GM12872 (cell line): ENCODE measurements around the gene HIPK1.
A peak's percentile ranks its signal among the peaks of the same experiment; 100 is the strongest.

Experiments used
- TF ChIP-seq, protein P1 (sequence below): IDR thresholded peaks from 3 replicates; pipeline ENCODE4 v1.5.1; 2011; ENCODE audit warnings: low read depth, mild to moderate bottlenecking, low read length, moderate library complexity; ENCODE audit not compliant: insufficient read depth

Gene HIPK1

DNA sequence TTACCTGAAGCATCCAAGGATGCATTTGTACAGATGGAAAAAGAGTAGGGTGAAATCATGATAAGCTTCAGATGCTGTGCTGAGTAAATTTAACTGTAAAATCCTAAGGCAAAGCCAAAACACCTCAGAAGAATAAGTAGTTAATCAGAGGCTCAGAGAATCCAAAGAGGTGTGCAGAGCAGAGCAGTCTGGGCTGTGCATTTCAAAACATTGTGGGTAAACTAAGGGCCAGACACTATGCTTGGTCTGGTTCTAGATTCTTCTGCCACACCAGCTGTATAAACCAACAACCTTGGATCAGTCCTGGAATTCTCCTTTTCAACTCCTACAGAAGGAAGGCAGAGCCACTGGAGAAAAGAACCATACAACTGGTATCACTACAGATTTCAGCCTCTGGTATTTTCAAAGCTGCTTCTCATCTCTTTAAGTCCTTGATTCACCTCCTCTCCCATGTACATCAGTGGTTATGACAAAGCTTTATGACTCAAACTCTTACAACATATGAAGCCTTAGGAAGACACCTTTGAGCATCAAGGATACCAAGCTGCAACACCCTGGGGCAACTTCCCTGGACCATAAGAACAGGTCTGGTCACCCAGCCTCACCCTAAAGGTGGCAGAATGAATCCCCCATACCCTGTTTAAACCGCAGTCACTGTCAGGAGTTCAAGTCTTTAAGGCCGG lies 11.6 kb upstream of the HIPK1 start:
- TF ChIP-seq, protein P1, sequence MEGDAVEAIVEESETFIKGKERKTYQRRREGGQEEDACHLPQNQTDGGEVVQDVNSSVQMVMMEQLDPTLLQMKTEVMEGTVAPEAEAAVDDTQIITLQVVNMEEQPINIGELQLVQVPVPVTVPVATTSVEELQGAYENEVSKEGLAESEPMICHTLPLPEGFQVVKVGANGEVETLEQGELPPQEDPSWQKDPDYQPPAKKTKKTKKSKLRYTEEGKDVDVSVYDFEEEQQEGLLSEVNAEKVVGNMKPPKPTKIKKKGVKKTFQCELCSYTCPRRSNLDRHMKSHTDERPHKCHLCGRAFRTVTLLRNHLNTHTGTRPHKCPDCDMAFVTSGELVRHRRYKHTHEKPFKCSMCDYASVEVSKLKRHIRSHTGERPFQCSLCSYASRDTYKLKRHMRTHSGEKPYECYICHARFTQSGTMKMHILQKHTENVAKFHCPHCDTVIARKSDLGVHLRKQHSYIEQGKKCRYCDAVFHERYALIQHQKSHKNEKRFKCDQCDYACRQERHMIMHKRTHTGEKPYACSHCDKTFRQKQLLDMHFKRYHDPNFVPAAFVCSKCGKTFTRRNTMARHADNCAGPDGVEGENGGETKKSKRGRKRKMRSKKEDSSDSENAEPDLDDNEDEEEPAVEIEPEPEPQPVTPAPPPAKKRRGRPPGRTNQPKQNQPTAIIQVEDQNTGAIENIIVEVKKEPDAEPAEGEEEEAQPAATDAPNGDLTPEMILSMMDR = no peak

DNA sequence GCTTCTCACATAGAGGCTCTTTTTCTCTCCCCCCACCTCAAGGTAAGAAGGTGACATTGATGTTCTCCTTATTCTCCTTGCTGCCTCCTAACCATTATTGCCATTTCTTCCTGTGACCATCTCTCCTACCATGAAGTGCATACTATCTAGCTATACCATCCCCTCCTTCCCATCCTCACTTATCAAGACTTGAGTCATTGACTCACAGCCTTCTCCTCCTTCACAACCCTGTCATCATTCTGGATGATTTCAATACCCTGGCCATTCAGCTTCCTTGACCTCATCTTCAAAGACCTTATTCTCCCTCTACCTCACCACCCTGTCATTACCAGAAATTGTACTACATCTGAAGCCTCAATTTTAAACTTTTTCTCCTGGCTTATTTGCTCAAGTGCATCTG lies 10.9 kb upstream of the HIPK1 start:
- TF ChIP-seq, protein P1 = no peak

DNA sequence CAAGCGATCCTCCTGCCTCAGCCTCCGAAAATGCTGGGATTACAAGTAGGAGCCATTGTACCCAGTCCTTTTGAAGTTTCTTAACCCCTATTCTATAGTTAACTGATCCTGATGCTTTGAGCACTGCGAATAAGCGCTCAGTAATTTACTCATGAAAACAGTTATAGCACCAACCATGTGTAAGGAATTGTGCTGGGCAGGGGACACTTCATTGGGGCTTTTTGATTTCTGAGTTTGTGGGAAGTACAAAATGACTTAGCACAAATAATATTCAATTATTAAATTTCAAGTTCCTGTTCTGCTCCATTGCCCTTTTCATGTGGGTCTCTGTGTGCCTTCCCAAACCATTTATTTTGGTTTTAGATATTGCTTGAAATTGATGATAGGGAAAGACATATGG lies 6.2 kb upstream of the HIPK1 start:
- TF ChIP-seq, protein P1 = no peak

- TF ChIP-seq, protein P1 = no peak
Measured at GRCh38 chr1:113924473-113924872, 4.7 kb upstream of the HIPK1 start.

DNA sequence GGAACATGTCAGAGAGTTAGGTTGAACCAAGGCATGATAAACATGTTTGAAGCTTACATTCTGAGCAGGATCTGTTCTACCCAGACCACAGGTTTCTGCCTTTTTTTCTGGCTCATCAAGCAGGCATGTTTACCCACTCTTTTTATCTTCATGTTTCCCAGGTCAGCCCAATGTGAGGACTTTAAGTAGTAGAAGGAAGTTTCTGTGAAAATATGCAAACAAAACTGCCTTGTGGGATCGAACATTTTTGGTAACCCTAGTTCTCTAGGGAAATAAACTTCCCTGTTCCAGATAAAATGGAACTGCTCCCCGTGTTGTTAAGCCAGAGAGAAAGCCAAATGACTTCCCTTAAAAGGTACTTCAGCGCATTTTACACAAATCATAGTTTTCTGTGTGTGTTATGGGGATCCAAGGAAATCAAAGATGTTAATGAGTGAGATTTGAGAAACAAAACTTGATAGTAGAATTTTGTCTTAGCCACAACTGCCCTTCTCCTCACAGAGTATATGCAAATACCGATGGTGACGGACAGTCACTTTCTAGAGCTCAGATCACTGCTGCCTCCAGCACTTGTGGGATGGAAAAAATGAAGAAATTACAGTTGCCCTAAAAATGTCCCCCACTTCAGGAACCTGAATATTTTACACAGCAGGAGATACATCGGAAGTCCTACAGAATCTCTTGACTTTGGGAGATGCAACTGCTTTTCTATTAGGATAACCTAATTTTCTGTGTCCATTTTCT lies 765 bp upstream of the HIPK1 start:
- TF ChIP-seq, protein P1 = no peak

DNA sequence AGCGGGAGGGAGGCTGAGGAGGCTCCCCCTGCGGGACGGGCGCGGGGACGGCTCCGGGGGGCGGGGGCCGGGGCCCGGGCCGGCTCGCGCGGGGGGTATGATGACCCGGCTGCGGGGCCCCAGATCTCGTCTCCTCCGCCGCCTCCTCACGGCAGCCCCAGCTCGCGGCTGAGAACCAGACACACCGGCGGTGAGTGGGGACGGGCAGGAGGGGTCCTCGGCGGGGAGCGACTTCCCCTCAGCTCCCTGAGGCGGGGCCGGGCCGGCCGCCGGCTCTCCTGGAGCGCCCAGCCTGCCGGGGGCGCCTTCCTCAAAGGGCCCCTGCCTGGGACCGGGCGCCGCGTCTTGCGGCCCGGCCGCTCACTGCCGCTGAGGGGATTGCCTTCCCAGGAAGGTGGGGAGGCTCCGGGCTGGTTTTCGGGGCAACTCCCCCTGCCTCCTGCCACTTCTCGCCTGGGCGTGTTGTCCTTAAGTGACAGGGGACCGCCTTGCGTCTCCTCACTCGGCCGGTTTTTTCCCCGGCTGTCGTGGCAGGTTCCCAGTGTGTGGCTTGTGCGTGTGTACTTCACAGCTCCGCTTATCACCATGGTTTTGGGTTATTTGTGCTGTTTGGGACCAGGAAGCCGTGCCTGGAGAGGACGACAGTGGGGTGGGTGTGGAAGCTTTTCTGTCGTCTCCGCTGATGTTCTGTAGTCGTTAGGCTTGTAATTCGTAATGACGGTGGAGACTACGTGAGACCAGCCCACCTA lies 800 bp downstream of the HIPK1 start:
- TF ChIP-seq, protein P1 = 0 out of 3 replicates have a peak, but pooled peaks have one; percentile 21

- TF ChIP-seq, protein P1 = no peak
Measured at GRCh38 chr1:113930499-113931161, 1.5 kb downstream of the HIPK1 start.
